Measurements from ENCODE around the gene BBS9.
"Not testable (repeated sequence)": the region's sequence is repeated elsewhere in the genome, so short reads cannot be mapped to it uniquely, and the experiment has no call there.

The BBS9 gene

DNA sequence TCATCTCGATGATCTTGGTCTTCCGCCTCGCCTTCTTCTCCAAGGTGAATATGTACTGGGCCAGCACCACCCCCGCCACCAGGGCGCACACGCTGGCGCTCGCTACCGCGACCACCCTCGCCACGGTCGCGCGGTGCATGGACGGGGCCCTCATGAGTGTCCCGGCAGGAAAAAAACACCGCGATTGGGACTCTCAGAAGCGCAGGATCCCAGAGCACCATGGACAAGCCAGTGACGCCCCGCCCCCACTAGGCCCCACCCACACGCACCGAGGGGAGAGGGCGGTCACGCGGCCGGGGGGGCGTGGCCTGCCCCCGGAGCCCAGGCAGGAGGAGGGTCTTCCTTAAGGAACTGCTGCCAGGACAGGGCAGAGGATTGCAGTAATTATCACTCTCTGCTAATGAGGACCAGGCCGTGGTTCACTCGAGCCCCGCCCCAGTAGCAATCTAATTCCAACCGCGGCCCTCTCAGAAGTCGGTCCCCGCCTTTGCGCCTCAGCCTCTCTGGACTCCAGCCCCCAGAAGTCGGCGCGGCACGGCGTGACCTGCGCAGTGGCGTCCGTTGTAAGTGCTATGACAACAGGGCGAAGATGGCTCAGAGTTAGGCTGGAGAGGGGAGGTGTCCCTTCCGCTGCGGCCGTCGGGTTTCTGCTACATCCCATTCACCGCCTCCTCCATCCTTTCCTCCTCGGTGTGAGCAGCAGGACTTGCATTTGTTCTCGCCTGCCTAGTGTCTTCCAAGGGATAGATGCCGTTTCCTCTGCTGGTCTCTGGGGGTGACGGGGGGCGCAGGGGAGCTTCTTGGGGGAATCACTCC is at the start of gene BBS9:
TSS of gene BBS9 (plus strand) at position 575 of the 816 bp plus-strand sequence. CDS start 16,689 bp downstream, outside the sequence.
- DNase-seq: peak; percentile 87

DNA sequence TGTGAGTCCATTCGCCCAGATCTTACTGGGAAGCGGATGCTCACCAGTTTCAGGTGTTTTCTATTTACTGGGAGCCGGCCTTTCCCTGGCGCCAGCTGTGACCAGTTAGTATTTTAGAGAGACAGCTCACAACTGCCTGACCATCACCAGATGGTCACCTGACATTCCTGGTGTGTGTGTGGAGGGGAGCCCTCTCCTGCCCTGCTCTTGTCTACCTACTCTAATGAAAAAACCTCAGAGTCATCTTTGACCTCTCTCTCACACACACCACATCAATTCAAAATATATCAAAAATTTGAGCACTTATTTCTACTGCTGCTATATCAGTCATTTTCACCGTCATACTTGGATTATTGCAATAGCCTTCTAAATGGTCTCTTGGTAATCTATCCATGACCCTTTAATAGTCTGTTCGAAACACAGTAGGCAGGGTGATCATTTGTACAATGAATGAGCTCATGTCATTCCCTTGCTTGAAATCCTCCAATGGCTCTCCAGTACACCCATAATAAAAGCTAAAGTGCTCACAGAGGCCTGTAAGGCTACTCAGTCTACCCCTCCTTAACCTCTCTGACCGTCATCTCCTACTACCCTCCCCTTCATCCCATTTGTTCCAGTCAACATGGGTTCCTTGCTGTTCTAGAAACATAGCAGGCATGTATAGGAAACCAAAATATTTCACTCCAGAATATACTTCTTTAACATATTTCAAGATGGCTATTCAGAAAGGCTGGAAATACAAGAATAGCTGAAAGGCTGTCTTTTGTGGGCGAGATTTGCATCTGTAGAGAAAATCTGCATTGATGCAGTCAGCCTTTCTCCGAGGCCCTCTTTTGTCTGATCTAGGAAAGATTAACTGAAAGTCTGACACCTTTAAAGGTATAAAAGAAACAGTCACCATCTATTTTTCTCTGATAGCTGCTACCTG is 49.3 kb upstream of the BBS9 start:
- DNase-seq: no peak

DNA sequence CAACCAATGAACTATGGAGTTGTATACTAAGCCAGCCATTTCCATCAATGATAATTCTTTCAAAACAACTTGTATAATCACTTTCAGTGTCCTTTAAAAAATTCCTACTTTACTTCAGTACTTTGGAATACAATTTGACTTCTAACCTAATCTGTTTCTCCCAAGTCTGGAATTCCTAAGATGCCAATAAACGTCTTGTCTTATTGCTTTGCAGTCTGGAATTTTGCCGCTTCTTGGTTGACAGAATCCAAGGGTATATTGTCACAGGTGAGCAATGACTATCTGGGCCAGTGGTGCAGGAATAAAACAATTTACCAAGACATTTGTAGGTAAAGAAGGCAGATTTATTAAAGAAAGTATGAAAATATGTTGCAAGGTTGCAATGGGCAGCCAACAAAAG is 42.0 kb upstream of the BBS9 start:
- DNase-seq: no peak

DNA sequence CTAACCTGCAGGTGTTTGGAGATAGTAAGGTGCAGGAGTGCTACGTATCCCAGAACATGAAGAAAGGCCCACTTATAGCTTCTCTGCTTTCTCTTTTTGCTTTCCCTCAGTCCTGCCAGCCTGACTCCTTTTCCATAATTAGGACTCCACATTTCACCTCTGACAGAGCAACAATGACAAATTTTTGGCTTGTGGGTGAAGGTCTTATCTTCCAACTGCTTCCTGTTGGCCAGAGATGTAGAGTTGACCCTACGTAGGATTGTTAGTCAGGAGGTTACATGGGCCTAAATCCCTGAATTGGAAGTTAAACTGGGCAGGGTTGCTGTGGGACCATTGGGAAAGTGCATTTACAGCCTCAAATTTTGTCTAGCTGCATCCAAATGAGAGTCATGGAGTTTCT is 41.5 kb upstream of the BBS9 start:
- DNase-seq: no peak

DNA sequence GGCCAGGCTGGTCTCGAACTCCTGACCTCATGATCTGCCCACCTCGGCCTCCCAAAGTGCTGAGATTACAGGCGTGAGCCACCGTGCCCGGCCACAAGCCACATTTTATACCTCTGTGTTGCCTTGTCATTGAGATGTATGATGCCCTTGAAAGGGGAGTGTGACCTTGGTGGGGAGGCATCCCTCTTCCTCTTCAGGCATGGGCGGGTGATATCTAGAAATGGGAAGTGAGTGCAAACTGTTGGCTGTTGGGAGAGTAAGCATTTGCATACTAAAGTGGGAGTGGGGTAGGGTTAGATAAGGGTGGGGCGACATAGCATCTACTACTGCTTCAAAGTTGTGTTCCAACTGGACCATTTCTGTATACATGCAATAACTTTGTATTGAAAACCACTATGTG is 40.2 kb upstream of the BBS9 start:
- no peak for DNase-seq

DNA sequence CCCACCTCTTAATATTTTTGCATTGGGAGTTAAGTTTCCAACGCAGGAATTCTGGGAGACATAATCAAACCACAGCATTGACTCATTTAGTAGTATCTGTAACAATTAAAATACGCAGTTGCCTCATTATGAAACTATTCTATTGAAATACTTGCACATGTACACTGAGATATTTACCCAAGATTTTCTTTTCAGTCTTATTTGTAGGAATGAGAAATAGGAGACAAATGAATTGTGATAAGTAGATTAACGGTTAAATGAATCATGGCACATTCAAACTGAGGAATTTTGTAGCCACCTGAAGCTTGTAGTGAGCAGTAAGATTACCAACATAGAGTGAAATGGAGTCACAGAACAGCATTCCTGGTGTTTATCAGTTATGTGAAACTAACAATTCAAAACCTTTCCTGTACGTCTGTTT is 38.2 kb upstream of the BBS9 start:
- DNase-seq: no peak

DNA sequence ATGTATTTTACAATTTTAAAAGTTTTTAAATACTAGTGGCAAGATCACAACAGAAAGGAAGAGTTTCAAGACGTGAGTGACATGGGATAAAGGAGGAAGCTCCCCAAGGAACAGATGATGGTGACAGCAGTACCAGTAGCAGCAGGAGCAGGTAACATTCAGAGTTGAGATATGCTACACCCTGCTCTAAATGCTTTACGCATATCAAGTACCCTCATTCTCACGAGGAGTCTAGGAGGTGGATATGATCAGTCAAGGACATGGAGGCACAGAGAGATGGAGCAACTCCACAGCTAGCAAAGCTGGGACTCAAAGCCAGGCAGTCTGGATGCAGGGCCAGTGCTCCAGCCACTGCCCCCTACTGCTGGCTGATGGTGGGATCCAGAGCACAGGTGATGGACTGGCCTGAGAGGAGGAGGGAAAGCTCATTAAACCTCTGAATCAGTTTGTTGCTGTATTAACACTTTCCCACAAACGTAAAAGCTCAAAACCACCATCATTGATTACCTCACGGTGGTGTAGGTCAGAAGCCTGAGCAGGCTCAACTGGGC is 37.6 kb upstream of the BBS9 start:
- DNase-seq: no peak

DNA sequence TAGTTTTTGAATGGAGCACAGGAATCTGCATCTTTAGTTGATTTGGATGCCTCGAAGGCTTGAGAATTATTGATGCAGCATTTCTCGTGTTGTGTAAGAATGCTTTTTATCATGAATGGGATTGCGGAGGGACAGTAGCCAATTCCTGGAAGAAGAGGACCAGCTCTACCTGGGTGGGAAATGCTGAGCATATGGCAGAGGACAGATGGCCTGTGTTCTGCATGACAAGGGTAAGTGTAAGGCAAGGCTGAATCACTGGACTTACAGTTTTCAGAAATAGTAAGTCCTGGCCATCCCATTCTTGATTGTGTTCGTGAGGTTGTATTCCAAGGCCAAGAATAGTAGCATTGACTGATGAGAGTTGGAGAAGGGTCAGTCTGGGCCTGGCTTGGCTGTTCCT is 36.1 kb upstream of the BBS9 start:
- no peak for DNase-seq

DNA sequence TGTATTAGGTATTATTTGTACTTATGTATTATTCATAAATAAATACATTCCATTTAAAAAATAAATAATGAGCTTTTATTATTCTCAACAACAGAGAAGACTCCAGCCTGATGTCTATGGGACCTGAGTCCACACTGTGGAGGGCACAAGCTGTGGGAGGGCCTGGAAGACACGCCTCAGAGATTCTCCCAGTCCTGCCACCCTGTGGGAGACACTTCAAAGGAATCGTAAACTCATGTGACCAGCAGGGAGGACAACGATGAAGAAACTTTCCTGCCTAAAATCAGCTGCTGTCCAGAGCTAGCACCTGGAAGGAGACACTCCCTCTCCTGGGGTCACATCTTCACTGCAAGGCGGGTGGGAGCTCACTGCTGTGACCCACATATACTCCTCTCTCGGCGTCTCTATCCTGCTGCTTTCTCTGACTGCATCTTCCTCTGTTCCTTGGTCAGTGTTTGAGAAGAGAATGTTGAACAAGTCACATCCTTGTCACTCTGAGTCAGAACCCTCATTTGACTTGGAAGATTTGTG is 34.6 kb upstream of the BBS9 start:
- DNase-seq: not testable (repeated sequence)

DNA sequence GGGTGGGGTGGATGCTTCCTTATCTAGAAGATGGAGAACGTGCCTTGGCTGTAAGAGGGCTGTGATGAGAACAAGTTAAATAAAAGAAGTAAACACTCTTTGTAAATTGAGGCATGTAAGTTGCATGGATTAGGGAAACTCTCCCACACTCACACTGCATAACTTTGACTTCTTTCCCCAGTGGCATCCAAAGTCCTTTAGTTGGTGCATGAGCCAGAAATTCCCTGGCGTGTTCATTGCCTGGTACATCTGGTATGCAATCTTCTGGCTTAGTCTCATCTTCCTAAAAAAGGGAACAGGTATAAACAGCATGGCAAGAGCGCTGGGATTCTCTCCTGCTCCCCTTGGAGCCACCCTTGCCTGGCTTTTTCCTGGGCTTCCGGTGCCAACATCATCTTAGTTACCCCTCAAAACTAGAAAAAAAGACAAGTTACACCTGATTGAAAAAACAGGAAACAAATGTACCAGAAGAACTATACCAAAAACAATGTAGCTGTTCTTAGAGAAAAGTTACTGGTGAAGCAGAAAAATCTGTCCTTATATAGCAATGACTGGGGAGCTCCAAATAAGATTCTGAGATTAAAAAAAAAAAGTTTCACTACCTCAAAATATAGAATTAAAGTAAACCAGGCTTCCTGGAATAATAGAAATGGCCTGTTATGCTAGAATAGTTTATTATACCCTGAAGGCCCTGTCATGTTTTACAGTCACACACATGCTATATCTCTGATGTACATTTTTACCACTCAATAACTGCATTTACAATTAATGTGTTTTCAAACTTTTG is 30.0 kb upstream of the BBS9 start:
- no peak for DNase-seq

DNA sequence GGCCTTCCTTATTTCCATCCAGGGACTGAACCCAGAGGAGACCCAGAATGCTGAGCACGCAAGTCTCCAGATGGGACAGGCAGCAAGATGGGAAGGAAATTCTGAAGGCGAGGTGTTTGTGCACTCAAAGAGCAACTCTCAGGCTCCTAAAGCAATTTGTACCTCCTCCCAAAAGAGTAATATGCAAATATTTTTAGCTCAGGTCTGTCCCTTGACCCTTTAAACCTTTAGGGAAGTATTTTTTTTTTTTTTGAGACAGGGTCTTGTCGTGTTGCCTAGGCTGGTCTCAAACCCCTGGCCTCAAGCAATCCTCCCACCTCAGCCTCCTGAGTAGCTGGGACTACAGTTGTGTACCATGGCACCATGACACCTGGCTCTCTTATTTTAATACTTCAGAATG is 28.6 kb upstream of the BBS9 start:
- no peak for DNase-seq

DNA sequence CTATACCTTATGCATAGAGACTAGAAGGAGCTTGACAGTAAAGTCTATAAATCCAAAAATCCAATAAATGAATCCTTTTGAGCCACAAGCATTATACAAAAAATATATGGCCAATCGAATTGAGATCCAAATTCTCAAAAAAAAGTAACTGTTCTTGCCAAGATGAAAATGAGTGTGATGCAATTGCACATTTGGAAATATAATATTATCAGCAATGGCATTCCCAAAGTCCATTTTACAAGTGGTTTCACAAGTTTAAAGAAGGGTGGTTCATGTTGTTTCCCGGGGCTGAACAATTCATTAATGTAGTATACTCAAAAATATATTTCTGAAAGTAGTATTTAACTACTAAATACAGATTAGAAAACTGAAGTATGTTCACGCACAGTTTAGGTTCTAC is 27.5 kb upstream of the BBS9 start:
- no peak for DNase-seq

DNA sequence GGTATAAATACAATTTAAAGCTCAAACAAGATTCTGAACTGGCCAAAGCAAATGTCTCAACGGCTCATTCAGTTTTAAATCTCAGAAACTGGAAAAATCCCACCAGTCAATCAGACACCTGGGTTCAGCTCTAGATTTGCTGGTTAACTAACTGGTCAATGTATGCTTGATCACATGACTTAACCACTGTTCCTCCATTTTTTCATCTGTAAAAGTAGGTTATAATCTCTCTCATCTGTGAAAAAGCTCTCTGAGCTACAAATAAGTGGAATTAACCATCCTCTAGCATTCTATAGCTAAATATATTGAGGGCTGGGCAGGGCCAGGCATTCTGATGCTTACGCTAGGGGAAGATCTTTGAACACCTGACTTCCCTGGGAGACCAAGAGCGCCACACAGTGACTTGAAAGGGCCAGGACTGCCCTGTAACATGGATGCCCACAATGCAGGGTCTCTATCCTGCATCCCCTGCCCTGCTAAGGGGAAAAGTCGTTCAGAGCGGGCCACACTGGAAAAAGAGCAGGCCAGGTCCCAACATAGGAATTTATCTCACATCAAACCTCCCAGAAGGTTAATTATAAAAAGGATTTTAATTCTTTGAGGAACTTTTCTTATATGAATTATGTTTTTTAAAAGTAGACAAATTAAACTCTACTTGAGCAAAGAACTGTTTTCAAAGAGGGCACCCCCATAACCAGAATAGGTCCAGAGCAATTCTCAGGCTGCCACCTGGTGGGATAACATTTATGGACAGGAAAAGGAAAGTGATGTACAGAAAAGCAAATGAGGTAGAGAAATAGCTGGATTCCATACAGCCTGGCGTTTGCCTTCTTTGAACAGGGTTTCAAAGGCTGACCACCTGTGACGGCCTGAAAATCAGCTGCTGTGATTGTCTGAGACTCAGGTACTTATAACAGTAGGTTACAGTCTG is 22.0 kb upstream of the BBS9 start:
- DNase-seq: no peak

DNA sequence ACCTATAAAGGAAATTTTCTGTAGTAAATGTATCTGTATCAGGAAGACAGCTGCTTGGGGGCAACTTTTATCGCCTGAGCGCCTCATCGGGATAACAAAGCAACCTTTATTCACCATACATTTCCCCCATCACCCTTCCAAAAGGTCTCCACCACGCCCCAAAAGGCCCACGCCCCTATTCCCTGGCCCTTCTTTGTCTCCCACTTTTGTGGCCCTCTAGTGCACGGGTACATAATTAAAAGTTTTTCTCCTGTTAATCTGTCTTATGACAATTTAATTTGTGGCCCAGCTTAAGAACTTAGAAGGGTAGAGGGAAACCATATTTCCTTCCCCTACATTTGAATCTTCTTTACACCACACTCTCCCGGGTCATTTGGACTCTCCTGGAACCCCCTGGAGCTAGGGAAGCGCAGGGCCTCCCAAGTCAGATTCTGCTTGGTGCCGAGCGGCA is 20.8 kb upstream of the BBS9 start:
- no peak for DNase-seq

DNA sequence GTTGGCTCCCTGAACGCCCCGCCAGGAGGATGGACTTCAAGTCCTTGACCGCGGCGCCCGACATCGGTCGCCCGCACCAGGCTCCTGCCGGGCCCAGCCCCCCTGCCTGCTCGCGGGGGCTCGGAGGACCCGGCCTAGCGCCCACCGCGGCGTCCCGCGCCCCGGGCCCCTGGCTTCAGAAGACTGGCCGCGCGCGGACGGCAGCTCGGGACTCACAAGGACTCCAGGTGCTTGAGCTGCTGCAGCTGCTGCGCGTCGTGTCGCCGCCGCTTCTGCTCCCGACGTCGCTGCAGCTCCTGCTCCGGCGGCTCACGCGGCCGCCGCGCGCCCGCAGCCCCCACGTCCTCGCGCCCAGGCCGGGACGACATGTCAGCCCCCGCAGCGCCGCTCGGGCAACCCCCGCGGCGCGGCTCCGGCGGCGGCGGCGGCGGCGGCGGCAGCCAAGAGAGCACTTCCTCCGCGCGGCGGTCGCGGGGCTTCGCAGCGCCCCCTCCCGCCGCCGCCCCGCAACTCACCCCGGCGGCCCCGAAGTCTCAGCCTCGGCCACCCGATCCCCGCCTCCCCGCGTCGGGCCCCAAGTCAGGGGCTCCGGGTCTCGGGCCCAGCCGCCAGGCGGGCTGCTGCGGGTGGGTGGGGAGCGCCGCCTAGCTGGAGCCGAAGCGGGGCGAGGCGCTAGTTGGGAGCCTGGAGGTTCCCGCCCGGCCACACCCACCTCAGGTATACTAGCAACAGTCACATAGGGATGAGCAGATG is 20.2 kb upstream of the BBS9 start, which contains the start of gene RP9:
TSS of gene RP9 (minus strand) at position 400 of the 753 bp plus-strand sequence. CDS start at position 368, 32 bp downstream.
- no peak for DNase-seq

DNA sequence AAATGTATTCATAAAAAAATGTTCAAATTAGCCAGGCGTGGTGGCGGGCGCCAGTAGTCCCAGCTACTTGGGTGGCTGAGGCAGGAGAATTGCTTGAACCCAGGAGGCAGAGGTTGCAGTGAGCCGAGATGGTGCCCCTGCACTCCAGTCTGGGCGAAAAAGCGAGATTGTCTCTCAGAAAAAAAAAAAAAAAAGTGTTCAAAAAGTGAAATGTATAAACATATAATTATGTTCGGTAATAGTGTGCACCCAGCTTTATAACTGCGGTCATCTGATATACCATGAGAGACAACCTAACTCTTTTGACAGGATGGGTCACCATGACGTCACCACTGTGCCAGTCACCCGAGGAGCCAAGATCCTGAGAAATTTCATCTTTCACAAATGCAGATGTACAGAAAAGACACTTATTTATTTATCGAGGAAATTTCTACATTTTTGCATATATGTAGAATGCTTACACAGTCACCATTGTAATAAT is 19.6 kb upstream of the BBS9 start:
- no peak for DNase-seq

DNA sequence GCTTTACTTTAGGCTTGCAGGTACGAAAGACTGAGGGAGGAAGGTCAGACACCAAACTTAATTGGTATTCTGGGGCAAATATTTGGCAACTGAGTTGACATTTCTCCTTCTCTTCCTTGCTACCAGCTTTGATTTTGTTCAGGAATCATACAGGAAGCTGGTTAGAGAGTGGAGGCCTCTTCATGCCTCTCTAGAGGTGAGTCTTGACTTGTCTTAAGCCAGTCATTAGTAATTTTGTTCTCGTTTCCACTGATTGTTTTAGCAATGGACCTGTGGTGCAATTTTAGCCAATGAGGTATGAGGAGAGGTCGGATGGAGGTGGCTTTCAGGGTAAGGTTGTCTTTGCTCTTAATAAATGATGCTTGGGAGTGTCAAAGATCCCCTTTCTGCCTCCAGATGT is 17.8 kb upstream of the BBS9 start:
- DNase-seq: no peak

DNA sequence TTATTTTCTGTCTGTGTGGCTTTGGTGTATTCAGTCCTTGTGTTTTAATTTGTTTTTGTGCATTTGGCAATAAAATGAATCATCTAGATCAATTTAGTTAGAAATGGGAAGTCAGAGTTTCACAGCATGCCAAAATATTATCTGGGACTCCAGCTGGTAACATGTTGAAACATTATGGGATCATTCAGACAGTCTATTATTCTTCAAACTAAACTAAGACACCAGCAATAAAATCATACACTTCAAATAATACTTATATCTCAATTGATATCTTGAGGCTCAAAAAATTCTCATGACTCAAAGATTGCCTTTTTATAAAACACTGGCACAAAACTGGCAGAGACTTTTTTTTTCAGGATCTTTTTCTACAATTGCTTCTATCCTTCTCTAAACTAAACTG is 14.4 kb upstream of the BBS9 start:
- DNase-seq: no peak

DNA sequence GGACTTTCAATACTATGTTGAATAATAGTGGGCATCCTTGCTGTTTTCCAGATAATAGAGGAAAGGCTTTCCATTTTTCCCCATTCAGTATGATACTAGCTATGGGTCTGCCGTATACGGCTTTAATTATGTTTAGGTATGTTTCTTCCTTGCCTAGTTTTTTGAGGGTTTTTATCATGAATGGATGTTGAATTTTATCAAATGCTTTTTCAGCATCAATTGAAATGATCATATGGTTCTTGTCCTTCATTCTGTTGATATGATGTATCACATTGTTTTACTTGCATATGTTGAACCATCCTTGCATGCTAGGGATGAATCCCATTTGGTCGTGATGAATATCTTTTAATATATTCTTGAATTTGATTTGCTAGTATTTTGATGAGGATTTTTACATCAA is 11.0 kb upstream of the BBS9 start:
- no peak for DNase-seq

DNA sequence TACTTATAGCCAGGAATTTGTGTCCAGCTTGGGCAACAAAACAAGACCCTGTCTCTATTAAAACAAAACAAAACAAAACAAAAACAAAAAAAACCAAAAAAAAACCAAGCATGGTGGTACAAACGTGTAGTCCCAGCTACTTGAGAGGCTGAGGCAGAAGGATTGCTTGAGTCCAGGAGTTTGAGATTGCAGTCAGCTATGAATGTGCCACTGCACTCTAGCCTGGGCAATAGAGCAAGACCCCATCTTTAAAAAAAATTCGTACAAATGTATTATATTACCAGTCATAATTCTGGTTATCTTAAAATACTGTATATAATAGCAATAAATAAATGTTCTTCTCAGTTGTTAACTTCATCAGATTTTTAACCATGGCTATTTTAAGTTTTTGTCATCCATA is 2.3 kb upstream of the BBS9 start:
- no peak for DNase-seq

Data from NCI-H2029 treated with DMSO at 0.1 percent for 48 hours (cell line).